K562 (cell line): ENCODE results near the gene CDK14. TPM values are rescaled to one million over a fixed set of nuclear protein-coding genes. Genes with fewer than 3 reads are reported as not detected.

Source experiments
- ATAC-seq: fragments of 200-7000 bp; cut with Tn5 transposase; 3 replicates; pipeline ENCODE4 v1.9.1; 2020; ENCODE audit warnings: moderate library complexity
- BruUV-seq: library from RNA; stranded (reverse); fragments of 400-500 nt; replicated peaks from 2 replicates; lab custom pipeline; 2021; lab: Mats Ljungman, UMichigan
- CTCF ChIA-PET: fragments of 300-600 bp; formaldehyde crosslinking; extraction: SDS; loops from one replicate; lab custom pipeline; 2021; ENCODE audit warnings: low intra/inter-chr PET ratio; lab: Yijun Ruan, JAX
- POLR2A ChIA-PET: fragments of 300-600, 350-650 bp; sonication (Branson Sonifier 250); formaldehyde crosslinking; extraction: SDS; loops from one replicate; lab custom pipeline; 2021; ENCODE audit warnings: antibody characterized with exemption, inconsistent platforms; lab: Yijun Ruan, JAX
- DNase-seq, 4 experiments: peaks; one replicate each; pipeline versions ENCODE4 v3.0.0 to v3.0.0-alpha.2; 2011 to 2018; ENCODE audit warnings: low spot score in 3 of 4, mixed read lengths in 3 of 4; ENCODE audit errors: extremely low read depth in 1 of 4
- FAIRE-seq: peaks from 2 replicates; lab custom pipeline; 2011; peaks lifted over from hg19 to GRCh38; lab: Jason Lieb, UNC
- H2AFZ ChIP-seq: 2 replicates; pipeline ENCODE4 v1.6.0; 2011; ENCODE audit warnings: low read depth, low read length, control low read depth, inconsistent platforms
- H3K27ac ChIP-seq: fragments of 200-600 bp; 3 replicates; pipeline ENCODE4 v1.8.0; 2011; ENCODE audit warnings: low read depth, mild to moderate bottlenecking, control low read depth, inconsistent platforms, low read length, moderate library complexity, mixed read lengths; ENCODE audit errors: extremely low read depth
- H3K27me3 ChIP-seq, 2 experiments: fragments of 300-600 bp in 1 of 2; 2 replicates in 1 of 2; 3 replicates in 1 of 2; pipeline versions ENCODE4 v1.6.0 to v1.8.0; 2011; ENCODE audit warnings: inconsistent platforms in 2 of 2, low read length in 2 of 2, mild to moderate bottlenecking in 1 of 2, mixed read lengths in 1 of 2, moderate library complexity in 1 of 2; ENCODE audit not compliant: control insufficient read depth in 2 of 2, insufficient read depth in 2 of 2
- H3K36me3 ChIP-seq: fragments of 300-600 bp; 3 replicates; pipeline ENCODE4 v1.8.0; 2011; ENCODE audit warnings: mild to moderate bottlenecking, low read length, inconsistent platforms; ENCODE audit not compliant: control insufficient read depth, insufficient read depth
- H3K4me1 ChIP-seq, 2 experiments: fragments of 200-600 bp in 1 of 2; replicated peaks in 1 of 2; 2 replicates in 1 of 2; 3 replicates in 1 of 2; pipeline versions ENCODE4 v1.5.1 to v1.8.0; 2011; ENCODE audit warnings: inconsistent platforms in 2 of 2, low read length in 2 of 2, mild to moderate bottlenecking in 1 of 2, mixed read lengths in 1 of 2, moderate library complexity in 1 of 2; ENCODE audit not compliant: control insufficient read depth in 2 of 2, insufficient read depth in 2 of 2
- H3K4me2 ChIP-seq: 2 replicates; pipeline ENCODE4 v1.6.1; 2011; ENCODE audit warnings: low read length, control low read depth, inconsistent platforms, mixed read lengths; ENCODE audit not compliant: insufficient read depth
- H3K4me3 ChIP-seq: fragments of 200-600 bp; sonication (generic), shearing (Covaris generic); 2 replicates; pipeline ENCODE4 v1.5.1; 2016; ENCODE audit warnings: control low read depth, inconsistent platforms
- H3K79me2 ChIP-seq: fragments of 200-600 bp; 3 replicates; pipeline ENCODE4 v1.8.0; 2011; ENCODE audit warnings: low read length, inconsistent platforms; ENCODE audit not compliant: control insufficient read depth, insufficient read depth
- H3K9ac ChIP-seq, 2 experiments: 2 replicates each; pipeline versions ENCODE4 v1.6.0 to v1.6.1; 2011; ENCODE audit warnings: low read depth in 2 of 2, low read length in 2 of 2, control low read depth in 1 of 2, inconsistent platforms in 1 of 2, mild to moderate bottlenecking in 1 of 2, mixed read lengths in 1 of 2; ENCODE audit not compliant: insufficient read depth in 1 of 2
- H3K9me1 ChIP-seq: one replicate; pipeline ENCODE4 v1.6.0; 2011; ENCODE audit warnings: inconsistent platforms, mild to moderate bottlenecking, low read length, moderate library complexity; ENCODE audit not compliant: control insufficient read depth, insufficient read depth
- H3K9me3 ChIP-seq: replicated peaks from 2 replicates; pipeline ENCODE4 v1.5.1; 2011; ENCODE audit warnings: low read depth, low read length, inconsistent platforms; ENCODE audit not compliant: control insufficient read depth, insufficient read depth
- H4K20me1 ChIP-seq: replicated peaks from 2 replicates; pipeline ENCODE4 v1.6.1; 2011; ENCODE audit warnings: low read length, inconsistent platforms, mixed read lengths; ENCODE audit not compliant: control insufficient read depth, insufficient read depth
- E2F3 ChIP-seq: fragments of 250-450 bp; sonication (Bioruptor Pico); IDR thresholded peaks from 2 replicates; pipeline ENCODE4 v1.4.0; 2020; ENCODE audit warnings: mild to moderate bottlenecking
- ID3 ChIP-seq, 2 experiments: fragments of 250-450 bp in 1 of 2; fragments of 450-650 bp in 1 of 2; sonication (Bioruptor Pico) in 1 of 2; IDR thresholded peaks; 2 replicates each; pipeline versions ENCODE4 v1.6.1 to v1.8.0; 2016 to 2021; ENCODE audit warnings: mild to moderate bottlenecking in 2 of 2, moderate library complexity in 2 of 2, missing compliant biosample characterization in 1 of 2, missing genetic modification characterization in 1 of 2
- MAZ ChIP-seq, 2 experiments: fragments of 450-650 bp in 1 of 2; sonication (generic) in 1 of 2; formaldehyde crosslinking; IDR thresholded peaks in 1 of 2; conservative IDR thresholded peaks in 1 of 2; 2 replicates each; pipeline versions ENCODE4 v1.4.0 to v1.5.0; 2020; ENCODE audit warnings: mild to moderate bottlenecking in 1 of 2, missing genetic modification reagents in 1 of 2
- MEIS2 ChIP-seq: fragments of 450-650 bp; IDR thresholded peaks from 2 replicates; pipeline ENCODE4 v1.6.1; 2014; ENCODE audit warnings: mild to moderate bottlenecking; ENCODE audit not compliant: partially characterized antibody
- NCOR1 ChIP-seq: fragments of 450-650 bp; IDR thresholded peaks from 2 replicates; pipeline ENCODE4 v1.6.1; 2016; ENCODE audit warnings: mild to moderate bottlenecking, moderate library complexity
- PRDM10 ChIP-seq: fragments of 450-650 bp; IDR thresholded peaks from 2 replicates; pipeline ENCODE4 v1.6.1; 2018; ENCODE audit not compliant: partially characterized antibody
- RCOR1 ChIP-seq, 2 experiments: IDR thresholded peaks; 2 replicates each; pipeline ENCODE4 v1.6.1; 2012; ENCODE audit warnings: low read depth in 2 of 2, low read length in 2 of 2, borderline replicate concordance in 1 of 2, improper control_type of control experiment in 1 of 2
- RREB1 ChIP-seq: fragments of 250-450 bp; sonication (Bioruptor Pico); IDR thresholded peaks from 2 replicates; pipeline ENCODE4 v1.4.0; 2020
- SMC3 ChIP-seq: conservative IDR thresholded peaks from 2 replicates; pipeline ENCODE4 v1.6.1; 2011; ENCODE audit warnings: low read depth, low read length, improper control_type of control experiment; ENCODE audit not compliant: insufficient read depth
- TBL1XR1 ChIP-seq, 2 experiments: IDR thresholded peaks; 2 replicates each; pipeline ENCODE4 v1.6.1; 2012; ENCODE audit warnings: improper control_type of control experiment in 2 of 2, low read length in 2 of 2, mild to moderate bottlenecking in 1 of 2
- ZNF316 ChIP-seq: fragments of 450-650 bp; IDR thresholded peaks from 2 replicates; pipeline ENCODE4 v1.6.1; 2016
- ZNF583 ChIP-seq: fragments of 250-450 bp; sonication (Bioruptor Pico); IDR thresholded peaks from 2 replicates; pipeline ENCODE4 v1.4.0; 2020
- WGBS: fragments of 100-300 bp; shearing (Covaris generic); methylation state at CpG from one replicate; pipeline ENCODE4 v1.1.6; 2016; ENCODE audit warnings: low coverage, mixed read lengths; ENCODE audit not compliant: insufficient coverage; ENCODE audit errors: missing lambda C conversion rate; 5-methylcytosine and 5-hydroxymethylcytosine counted together
- in situ Hi-C: fragments of 300-500 bp; cut with MboI; formaldehyde crosslinking; loops from 4 replicates; pipeline ENCODE4 v1.15.0; 2018; ENCODE audit warnings: inconsistent platforms, mixed read lengths
- intact Hi-C: fragments of 100-400 bp; cut with micrococcal nuclease; formaldehyde crosslinking; loops from 2 replicates; pipeline ENCODE4 v1.14.2; 2022
- polyA plus RNA-seq, 8 experiments: library from polyadenylated mRNA; depleted of rRNA in 4 of 8; stranded (reverse) in 5 of 8; unstranded in 3 of 8; fragments of >200 nt; fragmentation: Nextera tagmentation in 2 of 8; fragmentation: Illumina TruSeq in 1 of 8; extraction: Ambion mirVana in 2 of 8; extraction: Trizol in 1 of 8; gene quantifications; 2 replicates each; pipeline versions ENCODE4 v1.2.1 to v1.2.3, GENCODE V29; 2011 to 2014; ENCODE audit warnings: inconsistent platforms in 1 of 8, missing spikeins in 1 of 8
- total RNA-seq, 7 experiments: library from RNA; depleted of rRNA in 6 of 7; stranded (reverse); fragments of >200 nt in 6 of 7; fragmentation: Illumina TruSeq in 2 of 7; extraction: Trizol in 2 of 7; gene quantifications; 2 replicates each; pipeline versions ENCODE4 v1.2.1 to v1.2.3, GENCODE V29; 2011 to 2021; ENCODE audit warnings: low replicate concordance in 1 of 7

Gene CDK14
- total and polyA plus RNA-seq, 9 of the 15 experiments (the other 6 are each of a cell fraction or from before 2014, with no cell fraction given): 0.03 to 0.91 (median 0.16) TPM

- TF ChIP-seq ID3 (CRISPR knock-in tag; IDR thresholded peaks at IDR 0.05) (no peak), ID3 (tag; IDR thresholded peaks at IDR 0.05) (no peak), NCOR1 (no peak), MEIS2 (no peak)
Observed at GRCh38 chr7:91062713-91063112, 466.6 kb downstream of the CDK14 start (continued).

- ATAC-seq: no peak
- Histone ChIP-seq H3K4me3 (no peak overlapping the region), H3K9ac (no peak overlapping the region), H3K9me3 (no peaks in the 10 kb centered on the region), H3K4me2 (no peak overlapping the region), H3K27ac (no peak overlapping the region), H3K9me1 (no peaks in the 10 kb centered on the region), H3K36me3 (no peaks in the 10 kb centered on the region), H3K4me1 (no peaks in the 10 kb centered on the region), H4K20me1 (no peaks in the 10 kb centered on the region), H2AFZ (no peak overlapping the region), H3K27me3 (no peaks in the 10 kb centered on the region), H3K79me2 (no peaks in the 10 kb centered on the region)
- DNase-seq: no peak
- WGBS: 0% methylated on average over 2 of the region's 2 CpGs
- no peak for FAIRE-seq
- CTCF ChIA-PET: no interaction called here
- POLR2A ChIA-PET: no interaction called here
- intact Hi-C loops (no loop called here), in situ Hi-C loops (no loop called here)
- BruUV-seq: no TSS peak
- TF ChIP-seq ZNF316 (no peak), SMC3 (no peak), RREB1 (no peak), RCOR1 (IDR thresholded peaks at IDR 0.05; ENCODE audit: borderline replicate concordance in 1 of 2, low read depth in 2 of 2, low read length in 2 of 2) (no peak), E2F3 (CRISPR knock-in tag) (no peak), PRDM10 (no peak), TBL1XR1 (IDR thresholded peaks at IDR 0.05; ENCODE audit: low read length in 2 of 2) (no peak), ZNF583 (CRISPR knock-in tag) (no peak), MAZ (CRISPR knock-in tag; conservative IDR thresholded peaks at IDR 0.05 in 1 of 2, IDR thresholded peaks at IDR 0.05 in 1 of 2) (no peak)
Observed at GRCh38 chr7:91064052-91064451, 467.9 kb downstream of the CDK14 start.
